Ovary (tissue), 9 donors: ENCODE results near the gene HTR3E. TPM values are rescaled to one million over a fixed set of nuclear protein-coding genes. Genes with fewer than 3 reads are reported as not detected.
"Not testable (repeated sequence)": the region's sequence is repeated elsewhere in the genome, so short reads cannot be mapped to it uniquely, and the experiment has no call there.

Experiments used
- DNase-seq, 5 donors: peaks; one replicate each; pipeline ENCODE4 v3.0.0-alpha.2; 2019 to 2020
- H3K27ac ChIP-seq, 2 donors: fragments of 200-600 bp; one replicate each; pipeline versions ENCODE4 v1.5.1 to v1.8.0; 2019 to 2022
- H3K27me3 ChIP-seq: fragments of 200-600 bp; one replicate; pipeline ENCODE4 v1.8.0; 2022
- H3K36me3 ChIP-seq: fragments of 200-600 bp; sonication (generic); one replicate; pipeline ENCODE4 v1.5.1; 2019
- H3K4me1 ChIP-seq: one replicate; pipeline ENCODE4 v1.8.1; 2013; ENCODE audit warnings: mild to moderate bottlenecking, moderate library complexity; ENCODE audit not compliant: insufficient read depth
- H3K4me3 ChIP-seq: fragments of 200-600 bp; sonication (generic); one replicate; pipeline ENCODE4 v1.5.1; 2017
- H3K9me3 ChIP-seq, 2 donors: fragments of 200-600 bp in 1 of 2; sonication (generic) in 1 of 2; one replicate each; pipeline versions ENCODE4 v1.5.1 to v1.8.1; 2013 to 2019; ENCODE audit warnings: mild to moderate bottlenecking in 1 of 2, moderate library complexity in 1 of 2
- CTCF ChIP-seq, 3 donors: fragments of 450-650 bp in 2 of 3; fragments of 200-600 bp in 1 of 3; IDR thresholded peaks; one replicate each; pipeline versions ENCODE4 v1.5.1 to v1.8.0; 2016 to 2022; ENCODE audit warnings: antibody characterized with exemption in 3 of 3, mild to moderate bottlenecking in 1 of 3
- EP300 ChIP-seq: sonication (generic); formaldehyde crosslinking; IDR thresholded peaks from one replicate; pipeline ENCODE4 v1.6.1; 2017; ENCODE audit warnings: antibody characterized with exemption
- POLR2A ChIP-seq: fragments of 450-650 bp; IDR thresholded peaks from one replicate; pipeline ENCODE4 v1.6.1; 2017; ENCODE audit warnings: antibody characterized with exemption, mild to moderate bottlenecking, moderate library complexity
- WGBS, 3 donors: extraction: QIAGEN DNeasy Blood & Tissue Kit in 1 of 3; methylation state at CpG; one replicate each; pipeline versions ENCODE4 v1.1.5 to v1.1.7; 2013 to 2017; 5-methylcytosine and 5-hydroxymethylcytosine counted together
- intact Hi-C, 4 donors: fragments of 100-400 bp; cut with DNase I; formaldehyde crosslinking; loops; one replicate each; pipeline versions ENCODE4 v1.11.0 to v1.15.1; 2022 to 2023
- polyA plus RNA-seq, 2 donors: library from polyadenylated mRNA; stranded (reverse); fragments of 200-250 nt in 1 of 2; fragments of 350-450 nt in 1 of 2; fragmentation: Illumina TruSeq in 1 of 2; extraction: RNeasy Lipid Tissue Mini Kit (QIAGEN cat#74804) in 1 of 2; gene quantifications; one replicate each; pipeline ENCODE4 v1.2.3, GENCODE V29; 2013 to 2014
- total RNA-seq, 7 donors: library from RNA; depleted of rRNA in 2 of 7; stranded (reverse); fragments of >200 nt in 2 of 7; fragmentation: NEBNext Ultra II Directional in 3 of 7; extraction: Animal tissue kit (Norgen Biotek cat#: 25700) in 3 of 7; gene quantifications; one replicate each; pipeline versions ENCODE4 v1.1.0 to v1.2.4, GENCODE V29; 2016 to 2023
- donor health status: DM: no; HTN: no; CAD: no; lungs with moderate emphysema.
- donor health status: DM: no; HTN: no; CAD: no.
- donor health status: Bipolar disorder and iron deficiency.
- donor health status: DM: yes; HTN: yes; CAD: no.
- donor health status: DM: no; HTN: no; CAD: no.
- donor health status: DM: yes; HTN: yes; CAD: no.

Gene HTR3E
- total and polyA plus RNA-seq, 9 donors, result not detected

DNA sequence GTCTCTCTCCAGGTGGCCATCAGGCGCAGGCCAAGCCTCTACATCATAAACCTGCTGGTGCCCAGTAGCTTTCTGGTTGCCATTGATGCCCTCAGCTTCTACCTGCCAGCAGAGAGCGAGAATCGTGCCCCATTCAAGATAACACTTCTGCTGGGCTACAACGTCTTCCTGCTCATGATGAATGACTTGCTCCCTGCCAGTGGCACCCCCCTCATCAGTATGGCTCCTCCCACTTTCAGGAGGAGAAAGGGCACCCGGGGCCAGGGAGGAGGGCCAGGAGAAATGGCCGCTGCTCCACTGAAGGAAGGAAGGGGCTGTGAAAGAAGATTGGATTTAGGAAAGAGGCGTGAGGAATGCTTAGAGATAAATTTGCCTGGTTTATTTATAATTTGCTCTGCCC lies 37.4 kb upstream of the HTR3E start:
- no peak for TF ChIP-seq POLR2A
- TF ChIP-seq CTCF (IDR thresholded peaks at IDR 0.05), result no peak
- no peak for TF ChIP-seq EP300
- H3K27me3 ChIP-seq, result no peaks in the 10 kb centered on the region
- no peak overlapping the region for H3K27ac ChIP-seq
- no peaks in the 10 kb centered on the region for H3K36me3 ChIP-seq
- DNase-seq, result no peak
- H3K4me3 ChIP-seq, result no peak overlapping the region
- no peaks in the 10 kb centered on the region for H3K4me1 ChIP-seq
- 61 to 64% (median 61%) methylated on average over 7 of the region's 7 CpGs for WGBS, 3 donors
- intact Hi-C loops, result no loop called here
- H3K9me3 ChIP-seq, result no peaks in the 10 kb centered on the region

GRCh38 chr3:184062637-184063036 lies 34.2 kb upstream of the HTR3E start:
- Histone ChIP-seq H3K36me3 (no peaks in the 10 kb centered on the region), H3K27ac (no peak overlapping the region), H3K4me3 (no peak overlapping the region), H3K9me3 (no peaks in the 10 kb centered on the region), H3K27me3 (no peaks in the 10 kb centered on the region), H3K4me1 (no peaks in the 10 kb centered on the region)
- intact Hi-C loops, result no loop called here
- no peak for TF ChIP-seq POLR2A
- TF ChIP-seq EP300, result no peak
- TF ChIP-seq CTCF (IDR thresholded peaks at IDR 0.05), result no peak
- DNase-seq, result no peak

DNA sequence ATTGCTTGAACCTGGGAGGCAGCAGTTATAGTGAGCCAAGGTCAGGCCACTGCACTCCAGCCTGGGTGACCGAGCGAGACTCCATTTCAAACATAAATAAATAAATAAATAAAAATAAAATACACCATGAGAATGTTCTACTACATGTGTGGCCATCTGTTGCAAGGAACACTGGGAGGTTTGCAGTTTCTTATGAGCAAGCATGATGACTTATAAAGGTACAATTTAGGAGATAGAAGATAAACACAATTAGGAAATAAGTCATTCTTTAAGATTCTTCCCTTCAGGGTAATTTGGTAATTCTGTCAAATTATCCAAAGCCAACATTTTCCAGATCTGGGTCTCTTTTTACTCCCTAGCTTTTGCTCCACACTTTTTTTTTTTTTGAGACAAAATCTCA lies 30.7 kb upstream of the HTR3E start:
- WGBS, 3 donors, result 37 to 59% (median 47%) methylated on average over 2 of the region's 2 CpGs

GRCh38 chr3:184067573-184068055 lies 29.2 kb upstream of the HTR3E start:
- Histone ChIP-seq H3K4me3 (no peak overlapping the region), H3K36me3 (no peaks in the 10 kb centered on the region), H3K9me3 (peaks cover 0 to 3% of the 10 kb centered on the region in 2 donors), H3K4me1 (no peaks in the 10 kb centered on the region), H3K27ac (no peak overlapping the region), H3K27me3 (no peaks in the 10 kb centered on the region)
- WGBS, 3 donors, result 61 to 66% (median 62%) methylated on average over 6 of the region's 6 CpGs
- no peak for DNase-seq
- TF ChIP-seq POLR2A, result no peak
- no peak for TF ChIP-seq CTCF (IDR thresholded peaks at IDR 0.05)
- no peak for TF ChIP-seq EP300
- intact Hi-C loops, result no loop called here

More for the DNA sequence above, 30.7 kb upstream of the HTR3E start:
- peaks cover 0 to 3% of the 10 kb centered on the region in 2 donors for H3K9me3 ChIP-seq
- H3K36me3 ChIP-seq, result no peaks in the 10 kb centered on the region
- no peak for DNase-seq
- no peak for TF ChIP-seq CTCF (IDR thresholded peaks at IDR 0.05)
- no peak for TF ChIP-seq EP300
- no peak for TF ChIP-seq POLR2A
- no peak overlapping the region for H3K27ac ChIP-seq
- no peaks in the 10 kb centered on the region for H3K4me1 ChIP-seq
- no peaks in the 10 kb centered on the region for H3K27me3 ChIP-seq
- no peak overlapping the region for H3K4me3 ChIP-seq
- intact Hi-C loops, result no loop called here

GRCh38 chr3:184068344-184068743 lies 28.5 kb upstream of the HTR3E start:
- H3K36me3 ChIP-seq, result no peaks in the 10 kb centered on the region
- peaks cover 0 to 3% of the 10 kb centered on the region in 2 donors for H3K9me3 ChIP-seq
- no peak overlapping the region for H3K4me3 ChIP-seq
- intact Hi-C loops, result no loop called here
- TF ChIP-seq POLR2A (no peak), CTCF (IDR thresholded peaks at IDR 0.05) (no peak), EP300 (no peak)
- no peak for DNase-seq
- no peaks in the 10 kb centered on the region for H3K27me3 ChIP-seq
- H3K27ac ChIP-seq, result no peak overlapping the region
- H3K4me1 ChIP-seq, result no peaks in the 10 kb centered on the region
- WGBS, 3 donors, result 85 to 95% (median 93%) methylated on average over 5 of the region's 5 CpGs

GRCh38 chr3:184071142-184071541 lies 25.7 kb upstream of the HTR3E start:
- H3K9me3 ChIP-seq, H3K36me3 ChIP-seq, DNase-seq, H3K4me1 ChIP-seq, intact Hi-C loops, H3K27me3 ChIP-seq, H3K4me3 ChIP-seq, H3K27ac ChIP-seq: not testable (repeated sequence)
- 85 to 89% (median 88%) methylated on average over 7 of the region's 7 CpGs for WGBS, 3 donors
